WTC11 (cell line): Measurements from ENCODE around the gene TMIE. TPM values are rescaled to one million over a fixed set of nuclear protein-coding genes. Genes with fewer than 3 reads are reported as not detected.

ENCODE experiments used
- ATAC-seq: fragments of 200-7000 bp; cut with Tn5 transposase; 2 replicates; pipeline ENCODE4 v1.10.0; 2021; ENCODE audit warnings: mild to moderate bottlenecking, moderate library complexity
- CTCF ChIA-PET: fragments of 300-600 bp; sonication (Branson Sonifier 250); formaldehyde crosslinking; loops from one replicate; lab custom pipeline; 2021; ENCODE audit warnings: antibody characterized with exemption; lab: Charles Lee
- POLR2A ChIA-PET: fragments of 350-600 bp; sonication (Branson Sonifier 250); formaldehyde crosslinking; loops from one replicate; lab custom pipeline; 2021; ENCODE audit warnings: antibody characterized with exemption; lab: Charles Lee
- DNase-seq: peaks from one replicate; pipeline ENCODE4 v3.0.0; 2021; ENCODE audit warnings: low spot score
- H3K27ac Mint-ChIP-seq: 2 replicates; pipeline ENCODE4 v1.8.0; 2021; ENCODE audit warnings: mixed read lengths
- H3K27me3 Mint-ChIP-seq: 2 replicates; pipeline ENCODE4 v1.8.0; 2021; ENCODE audit warnings: low read depth, mild to moderate bottlenecking, moderate library complexity, mixed read lengths
- H3K36me3 Mint-ChIP-seq: 2 replicates; pipeline ENCODE4 v1.8.0; 2021; ENCODE audit warnings: mixed read lengths
- H3K4me1 Mint-ChIP-seq: 2 replicates; pipeline ENCODE4 v1.8.0; 2022; ENCODE audit warnings: mixed read lengths
- H3K4me3 Mint-ChIP-seq: 2 replicates; pipeline ENCODE4 v1.8.0; 2021; ENCODE audit warnings: mild to moderate bottlenecking, moderate library complexity, mixed read lengths
- H3K9me3 Mint-ChIP-seq: 2 replicates; pipeline ENCODE4 v1.8.0; 2021; ENCODE audit warnings: mixed read lengths
- GRHL2 ChIP-seq: fragments of 250-450 bp; sonication (Bioruptor Pico); IDR thresholded peaks from 2 replicates; pipeline ENCODE4 v1.8.0; 2022; ENCODE audit warnings: mild to moderate bottlenecking, moderate library complexity; ENCODE audit not compliant: insufficient replicate concordance, severe bottlenecking
- IRF2 ChIP-seq: sonication (generic); formaldehyde crosslinking; IDR thresholded peaks from 2 replicates; pipeline ENCODE4 v1.8.0; 2022; ENCODE audit warnings: low read depth, missing genetic modification reagents, borderline replicate concordance
- NFATC4 ChIP-seq: fragments of 250-450 bp; sonication (Bioruptor Pico); IDR thresholded peaks from 2 replicates; pipeline ENCODE4 v1.9.0; 2021; ENCODE audit warnings: mild to moderate bottlenecking
- OVOL2 ChIP-seq: fragments of 250-450 bp; sonication (Bioruptor Pico); IDR thresholded peaks from 2 replicates; pipeline ENCODE4 v1.9.0; 2021; ENCODE audit warnings: mild to moderate bottlenecking, borderline replicate concordance
- total RNA-seq: library from RNA; stranded (reverse); gene quantifications from 3 replicates; pipeline ENCODE4 v1.2.3, GENCODE V29; 2021
- TF ChIP-seq, protein P1 (sequence below): sonication (generic); formaldehyde crosslinking; IDR thresholded peaks from 2 replicates; pipeline ENCODE4 v1.8.1; 2023; ENCODE audit warnings: mild to moderate bottlenecking, missing genetic modification reagents, borderline replicate concordance
- TF ChIP-seq, protein P2 (sequence below): sonication (generic); formaldehyde crosslinking; IDR thresholded peaks from 2 replicates; pipeline ENCODE4 v1.8.1; 2023; ENCODE audit warnings: mild to moderate bottlenecking, missing genetic modification reagents
- TF ChIP-seq, protein P3 (sequence below): sonication (generic); formaldehyde crosslinking; IDR thresholded peaks from 2 replicates; pipeline ENCODE4 v1.8.1; 2023; ENCODE audit warnings: mild to moderate bottlenecking, missing genetic modification reagents, moderate library complexity
- TF ChIP-seq, protein P4 (sequence below): fragments of 250-450 bp; sonication (Bioruptor Pico); IDR thresholded peaks from 2 replicates; pipeline ENCODE4 v1.9.0; 2021; ENCODE audit warnings: mild to moderate bottlenecking, borderline replicate concordance
- TF ChIP-seq, protein P5 (sequence below): sonication (generic); formaldehyde crosslinking; IDR thresholded peaks from 2 replicates; pipeline ENCODE4 v1.8.0; 2023; ENCODE audit warnings: mild to moderate bottlenecking, missing genetic modification reagents
- TF ChIP-seq, protein P6 (sequence below): sonication (generic); formaldehyde crosslinking; IDR thresholded peaks from 2 replicates; pipeline ENCODE4 v1.8.0; 2023; ENCODE audit warnings: missing genetic modification reagents

The TMIE gene
- total RNA-seq, 1 experiment from 2014 or later, result 0.57 TPM

DNA sequence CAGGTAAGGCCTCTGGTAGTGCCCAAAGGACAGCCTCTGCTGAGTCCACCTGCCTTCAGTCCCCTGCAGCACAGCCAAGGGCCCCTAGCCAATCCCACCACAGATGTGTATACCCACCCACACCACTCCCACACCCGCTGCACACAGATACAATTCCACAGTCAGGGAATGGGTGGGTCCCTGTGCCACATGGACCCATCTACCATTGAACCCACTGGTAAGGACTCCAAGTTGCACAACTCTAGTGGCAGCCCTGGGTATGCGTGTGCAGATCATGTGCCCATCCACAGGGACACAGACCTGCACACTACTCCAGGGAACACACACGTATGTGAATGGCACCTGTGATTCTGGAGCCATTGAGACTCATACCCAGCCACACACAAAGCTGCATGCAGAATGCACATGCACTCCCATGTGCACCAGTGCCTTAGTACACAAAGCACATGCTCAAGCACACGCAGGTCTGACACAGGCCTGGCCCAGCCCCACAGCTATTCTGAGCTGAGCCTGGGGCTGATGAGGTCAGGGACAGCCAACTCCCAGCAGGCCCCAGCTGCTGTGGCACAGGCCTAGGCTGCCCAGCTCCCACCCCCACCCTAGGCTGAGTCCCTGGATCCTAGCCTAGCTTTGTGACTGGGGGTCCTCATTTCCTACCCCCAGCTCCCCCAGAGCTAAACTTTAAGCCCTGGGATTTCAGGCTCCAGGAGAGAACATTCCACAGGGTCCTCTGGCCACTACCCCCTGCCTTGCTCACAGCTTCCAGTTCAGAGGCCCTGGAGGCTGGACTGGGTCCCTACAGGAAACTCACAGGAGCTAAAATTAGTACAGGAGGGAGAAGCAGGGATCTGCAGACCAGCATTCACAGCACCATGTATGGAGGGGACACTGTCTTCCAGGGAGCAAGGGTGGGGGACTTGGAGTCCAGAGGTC is 5.0 kb upstream of the TMIE start:
- ATAC-seq, result no peak
- H3K4me3 Mint-ChIP-seq, result no peak overlapping the region
- TF ChIP-seq, protein P1, sequence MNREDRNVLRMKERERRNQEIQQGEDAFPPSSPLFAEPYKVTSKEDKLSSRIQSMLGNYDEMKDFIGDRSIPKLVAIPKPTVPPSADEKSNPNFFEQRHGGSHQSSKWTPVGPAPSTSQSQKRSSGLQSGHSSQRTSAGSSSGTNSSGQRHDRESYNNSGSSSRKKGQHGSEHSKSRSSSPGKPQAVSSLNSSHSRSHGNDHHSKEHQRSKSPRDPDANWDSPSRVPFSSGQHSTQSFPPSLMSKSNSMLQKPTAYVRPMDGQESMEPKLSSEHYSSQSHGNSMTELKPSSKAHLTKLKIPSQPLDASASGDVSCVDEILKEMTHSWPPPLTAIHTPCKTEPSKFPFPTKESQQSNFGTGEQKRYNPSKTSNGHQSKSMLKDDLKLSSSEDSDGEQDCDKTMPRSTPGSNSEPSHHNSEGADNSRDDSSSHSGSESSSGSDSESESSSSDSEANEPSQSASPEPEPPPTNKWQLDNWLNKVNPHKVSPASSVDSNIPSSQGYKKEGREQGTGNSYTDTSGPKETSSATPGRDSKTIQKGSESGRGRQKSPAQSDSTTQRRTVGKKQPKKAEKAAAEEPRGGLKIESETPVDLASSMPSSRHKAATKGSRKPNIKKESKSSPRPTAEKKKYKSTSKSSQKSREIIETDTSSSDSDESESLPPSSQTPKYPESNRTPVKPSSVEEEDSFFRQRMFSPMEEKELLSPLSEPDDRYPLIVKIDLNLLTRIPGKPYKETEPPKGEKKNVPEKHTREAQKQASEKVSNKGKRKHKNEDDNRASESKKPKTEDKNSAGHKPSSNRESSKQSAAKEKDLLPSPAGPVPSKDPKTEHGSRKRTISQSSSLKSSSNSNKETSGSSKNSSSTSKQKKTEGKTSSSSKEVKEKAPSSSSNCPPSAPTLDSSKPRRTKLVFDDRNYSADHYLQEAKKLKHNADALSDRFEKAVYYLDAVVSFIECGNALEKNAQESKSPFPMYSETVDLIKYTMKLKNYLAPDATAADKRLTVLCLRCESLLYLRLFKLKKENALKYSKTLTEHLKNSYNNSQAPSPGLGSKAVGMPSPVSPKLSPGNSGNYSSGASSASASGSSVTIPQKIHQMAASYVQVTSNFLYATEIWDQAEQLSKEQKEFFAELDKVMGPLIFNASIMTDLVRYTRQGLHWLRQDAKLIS, result no peak
- TF ChIP-seq, protein P2, sequence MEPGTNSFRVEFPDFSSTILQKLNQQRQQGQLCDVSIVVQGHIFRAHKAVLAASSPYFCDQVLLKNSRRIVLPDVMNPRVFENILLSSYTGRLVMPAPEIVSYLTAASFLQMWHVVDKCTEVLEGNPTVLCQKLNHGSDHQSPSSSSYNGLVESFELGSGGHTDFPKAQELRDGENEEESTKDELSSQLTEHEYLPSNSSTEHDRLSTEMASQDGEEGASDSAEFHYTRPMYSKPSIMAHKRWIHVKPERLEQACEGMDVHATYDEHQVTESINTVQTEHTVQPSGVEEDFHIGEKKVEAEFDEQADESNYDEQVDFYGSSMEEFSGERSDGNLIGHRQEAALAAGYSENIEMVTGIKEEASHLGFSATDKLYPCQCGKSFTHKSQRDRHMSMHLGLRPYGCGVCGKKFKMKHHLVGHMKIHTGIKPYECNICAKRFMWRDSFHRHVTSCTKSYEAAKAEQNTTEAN (CRISPR knock-in tag), result no peak
- TF ChIP-seq IRF2 (CRISPR knock-in tag), result no peak
- TF ChIP-seq, protein P3, sequence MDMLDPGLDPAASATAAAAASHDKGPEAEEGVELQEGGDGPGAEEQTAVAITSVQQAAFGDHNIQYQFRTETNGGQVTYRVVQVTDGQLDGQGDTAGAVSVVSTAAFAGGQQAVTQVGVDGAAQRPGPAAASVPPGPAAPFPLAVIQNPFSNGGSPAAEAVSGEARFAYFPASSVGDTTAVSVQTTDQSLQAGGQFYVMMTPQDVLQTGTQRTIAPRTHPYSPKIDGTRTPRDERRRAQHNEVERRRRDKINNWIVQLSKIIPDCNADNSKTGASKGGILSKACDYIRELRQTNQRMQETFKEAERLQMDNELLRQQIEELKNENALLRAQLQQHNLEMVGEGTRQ, result no peak
- TF ChIP-seq OVOL2 (CRISPR knock-in tag), result no peak
- TF ChIP-seq GRHL2, result no peak
- TF ChIP-seq, protein P4, sequence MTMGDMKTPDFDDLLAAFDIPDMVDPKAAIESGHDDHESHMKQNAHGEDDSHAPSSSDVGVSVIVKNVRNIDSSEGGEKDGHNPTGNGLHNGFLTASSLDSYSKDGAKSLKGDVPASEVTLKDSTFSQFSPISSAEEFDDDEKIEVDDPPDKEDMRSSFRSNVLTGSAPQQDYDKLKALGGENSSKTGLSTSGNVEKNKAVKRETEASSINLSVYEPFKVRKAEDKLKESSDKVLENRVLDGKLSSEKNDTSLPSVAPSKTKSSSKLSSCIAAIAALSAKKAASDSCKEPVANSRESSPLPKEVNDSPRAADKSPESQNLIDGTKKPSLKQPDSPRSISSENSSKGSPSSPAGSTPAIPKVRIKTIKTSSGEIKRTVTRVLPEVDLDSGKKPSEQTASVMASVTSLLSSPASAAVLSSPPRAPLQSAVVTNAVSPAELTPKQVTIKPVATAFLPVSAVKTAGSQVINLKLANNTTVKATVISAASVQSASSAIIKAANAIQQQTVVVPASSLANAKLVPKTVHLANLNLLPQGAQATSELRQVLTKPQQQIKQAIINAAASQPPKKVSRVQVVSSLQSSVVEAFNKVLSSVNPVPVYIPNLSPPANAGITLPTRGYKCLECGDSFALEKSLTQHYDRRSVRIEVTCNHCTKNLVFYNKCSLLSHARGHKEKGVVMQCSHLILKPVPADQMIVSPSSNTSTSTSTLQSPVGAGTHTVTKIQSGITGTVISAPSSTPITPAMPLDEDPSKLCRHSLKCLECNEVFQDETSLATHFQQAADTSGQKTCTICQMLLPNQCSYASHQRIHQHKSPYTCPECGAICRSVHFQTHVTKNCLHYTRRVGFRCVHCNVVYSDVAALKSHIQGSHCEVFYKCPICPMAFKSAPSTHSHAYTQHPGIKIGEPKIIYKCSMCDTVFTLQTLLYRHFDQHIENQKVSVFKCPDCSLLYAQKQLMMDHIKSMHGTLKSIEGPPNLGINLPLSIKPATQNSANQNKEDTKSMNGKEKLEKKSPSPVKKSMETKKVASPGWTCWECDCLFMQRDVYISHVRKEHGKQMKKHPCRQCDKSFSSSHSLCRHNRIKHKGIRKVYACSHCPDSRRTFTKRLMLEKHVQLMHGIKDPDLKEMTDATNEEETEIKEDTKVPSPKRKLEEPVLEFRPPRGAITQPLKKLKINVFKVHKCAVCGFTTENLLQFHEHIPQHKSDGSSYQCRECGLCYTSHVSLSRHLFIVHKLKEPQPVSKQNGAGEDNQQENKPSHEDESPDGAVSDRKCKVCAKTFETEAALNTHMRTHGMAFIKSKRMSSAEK (CRISPR knock-in tag), result no peak
- TF ChIP-seq, protein P5, sequence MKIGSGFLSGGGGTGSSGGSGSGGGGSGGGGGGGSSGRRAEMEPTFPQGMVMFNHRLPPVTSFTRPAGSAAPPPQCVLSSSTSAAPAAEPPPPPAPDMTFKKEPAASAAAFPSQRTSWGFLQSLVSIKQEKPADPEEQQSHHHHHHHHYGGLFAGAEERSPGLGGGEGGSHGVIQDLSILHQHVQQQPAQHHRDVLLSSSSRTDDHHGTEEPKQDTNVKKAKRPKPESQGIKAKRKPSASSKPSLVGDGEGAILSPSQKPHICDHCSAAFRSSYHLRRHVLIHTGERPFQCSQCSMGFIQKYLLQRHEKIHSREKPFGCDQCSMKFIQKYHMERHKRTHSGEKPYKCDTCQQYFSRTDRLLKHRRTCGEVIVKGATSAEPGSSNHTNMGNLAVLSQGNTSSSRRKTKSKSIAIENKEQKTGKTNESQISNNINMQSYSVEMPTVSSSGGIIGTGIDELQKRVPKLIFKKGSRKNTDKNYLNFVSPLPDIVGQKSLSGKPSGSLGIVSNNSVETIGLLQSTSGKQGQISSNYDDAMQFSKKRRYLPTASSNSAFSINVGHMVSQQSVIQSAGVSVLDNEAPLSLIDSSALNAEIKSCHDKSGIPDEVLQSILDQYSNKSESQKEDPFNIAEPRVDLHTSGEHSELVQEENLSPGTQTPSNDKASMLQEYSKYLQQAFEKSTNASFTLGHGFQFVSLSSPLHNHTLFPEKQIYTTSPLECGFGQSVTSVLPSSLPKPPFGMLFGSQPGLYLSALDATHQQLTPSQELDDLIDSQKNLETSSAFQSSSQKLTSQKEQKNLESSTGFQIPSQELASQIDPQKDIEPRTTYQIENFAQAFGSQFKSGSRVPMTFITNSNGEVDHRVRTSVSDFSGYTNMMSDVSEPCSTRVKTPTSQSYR (CRISPR knock-in tag), result no peak
- TF ChIP-seq, protein P6, sequence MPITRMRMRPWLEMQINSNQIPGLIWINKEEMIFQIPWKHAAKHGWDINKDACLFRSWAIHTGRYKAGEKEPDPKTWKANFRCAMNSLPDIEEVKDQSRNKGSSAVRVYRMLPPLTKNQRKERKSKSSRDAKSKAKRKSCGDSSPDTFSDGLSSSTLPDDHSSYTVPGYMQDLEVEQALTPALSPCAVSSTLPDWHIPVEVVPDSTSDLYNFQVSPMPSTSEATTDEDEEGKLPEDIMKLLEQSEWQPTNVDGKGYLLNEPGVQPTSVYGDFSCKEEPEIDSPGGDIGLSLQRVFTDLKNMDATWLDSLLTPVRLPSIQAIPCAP (CRISPR knock-in tag), result no peak
- no peak for TF ChIP-seq NFATC4 (CRISPR knock-in tag)
- TF ChIP-seq, all 79 proteins: peak for 0
- Mint-ChIP-seq H3K27ac (no peak overlapping the region), H3K27me3 (peaks cover 27% of the 10 kb centered on the region), H3K9me3 (no peaks in the 10 kb centered on the region), H3K36me3 (no peaks in the 10 kb centered on the region), H3K4me1 (peaks cover 22% of the 10 kb centered on the region)
- POLR2A ChIA-PET, result no interaction called here
- DNase-seq, result no peak
- CTCF ChIA-PET, result interaction anchor here (1.0 to 4.1 kb wide), 12 partner anchors 9 to 233 kb away, joined by 3 to 20 read pairs (median 6); no protein-coding TSS in a partner anchor
